Loucy (cell line): Measurements from ENCODE around the gene SPC25.
"Not testable (repeated sequence)": the region's sequence is repeated elsewhere in the genome, so short reads cannot be mapped to it uniquely, and the experiment has no call there.

Experiments
- H2AFZ ChIP-seq: fragments of 200-600 bp; sonication (generic); 2 replicates; pipeline ENCODE4 v1.6.0; 2016; ENCODE audit warnings: antibody characterized with exemption, mild to moderate bottlenecking, low read length, moderate library complexity
- H3F3A ChIP-seq: fragments of 200-600 bp; 2 replicates; pipeline ENCODE4 v1.6.0; 2016; ENCODE audit warnings: antibody characterized with exemption, low read depth, mild to moderate bottlenecking
- H3K27me3 ChIP-seq: fragments of 200-600 bp; sonication (generic); 2 replicates; pipeline ENCODE4 v1.6.1; 2014; ENCODE audit warnings: low read length, mild to moderate bottlenecking; ENCODE audit not compliant: insufficient read depth, poor library complexity, severe bottlenecking
- H3K36me3 ChIP-seq: fragments of 200-600 bp; sonication (generic); 2 replicates; pipeline ENCODE4 v1.6.1; 2016; ENCODE audit warnings: low read length; ENCODE audit not compliant: insufficient read depth
- H3K4me1 ChIP-seq: fragments of 200-600 bp; sonication (generic); 2 replicates; pipeline ENCODE4 v1.5.1; 2014; ENCODE audit warnings: low read length, mild to moderate bottlenecking; ENCODE audit not compliant: insufficient read depth, poor library complexity, severe bottlenecking
- H3K4me2 ChIP-seq: fragments of 200-600 bp; sonication (generic); 2 replicates; pipeline ENCODE4 v1.6.0; 2014; ENCODE audit warnings: antibody characterized with exemption, low read length, low read depth, mild to moderate bottlenecking; ENCODE audit not compliant: poor library complexity, severe bottlenecking
- H3K4me3 ChIP-seq: fragments of 200-600 bp; sonication (generic); 2 replicates; pipeline ENCODE4 v1.5.1; 2014; ENCODE audit warnings: low read length, mild to moderate bottlenecking, mixed read lengths; ENCODE audit not compliant: poor library complexity, severe bottlenecking
- H3K79me2 ChIP-seq: fragments of 200-600 bp; sonication (generic); 2 replicates; pipeline ENCODE4 v1.6.1; 2014; ENCODE audit warnings: low read length; ENCODE audit not compliant: insufficient read depth
- H3K9ac ChIP-seq: fragments of 200-600 bp; sonication (generic); 2 replicates; pipeline ENCODE4 v1.6.0; 2014; ENCODE audit warnings: mild to moderate bottlenecking, low read depth, low read length, moderate library complexity; ENCODE audit not compliant: poor library complexity, severe bottlenecking
- H3K9me2 ChIP-seq: fragments of 200-600 bp; sonication (generic); replicated peaks from 2 replicates; pipeline ENCODE4 v1.6.1; 2016; ENCODE audit warnings: low read depth, low read length, mixed read lengths
- H3K9me3 ChIP-seq: fragments of 200-600 bp; sonication (generic); 2 replicates; pipeline ENCODE4 v1.6.1; 2014; ENCODE audit warnings: mild to moderate bottlenecking, antibody characterized with exemption, low read length, low read depth; ENCODE audit not compliant: insufficient read depth
- H4K20me1 ChIP-seq: fragments of 200-600 bp; sonication (generic); 2 replicates; pipeline ENCODE4 v1.6.0; 2014; ENCODE audit warnings: antibody characterized with exemption, low read length, mild to moderate bottlenecking; ENCODE audit not compliant: insufficient read depth, poor library complexity, severe bottlenecking
- EZH2phosphoT487 ChIP-seq: fragments of 200-600 bp; IDR thresholded peaks from 2 replicates; pipeline ENCODE4 v1.6.1; 2018; ENCODE audit warnings: antibody characterized with exemption, mild to moderate bottlenecking, moderate library complexity, borderline replicate concordance
- TF ChIP-seq, protein P1 (sequence below): fragments of 200-600 bp; sonication (generic); conservative IDR thresholded peaks from 2 replicates; pipeline ENCODE4 v1.5.1; 2014; ENCODE audit warnings: mild to moderate bottlenecking, antibody characterized with exemption, low read length

Gene SPC25

DNA sequence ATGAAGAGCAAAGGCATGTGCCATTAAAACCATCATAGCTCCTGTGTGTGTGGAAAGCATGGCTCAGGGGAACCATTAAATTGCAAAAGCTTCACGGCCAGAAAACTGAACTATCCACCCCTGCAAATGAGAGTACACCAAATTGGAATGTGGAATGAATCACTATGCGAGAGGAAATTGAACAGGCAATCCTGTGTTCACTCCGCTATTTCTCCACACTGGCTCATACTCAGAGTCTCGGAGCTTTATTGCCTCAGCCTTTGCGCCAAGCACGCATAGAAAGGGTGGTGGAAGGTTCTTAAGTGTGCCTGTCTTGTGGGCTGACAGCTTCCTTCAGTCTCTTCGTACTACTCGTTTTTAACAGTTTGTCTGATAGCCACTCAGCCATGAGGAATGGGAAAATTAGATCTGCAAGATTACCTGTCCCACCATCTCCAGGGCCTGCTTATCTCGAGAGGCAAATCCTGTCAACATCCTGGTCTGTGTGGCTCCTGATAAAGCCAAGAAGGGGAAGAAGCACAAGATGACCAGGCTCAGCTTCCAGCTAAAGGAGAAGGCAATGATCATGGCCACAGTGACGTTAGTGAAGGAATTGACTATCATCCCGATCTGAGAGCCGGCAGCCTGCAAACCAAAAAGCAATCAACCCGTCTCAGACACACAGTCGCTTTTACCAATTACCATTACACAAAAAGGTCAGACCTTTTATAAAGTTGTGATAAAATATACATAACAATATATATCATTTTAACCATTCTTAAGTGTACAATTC, 45.8 kb upstream of the SPC25 start:
- H4K20me1 ChIP-seq: no peaks in the 10 kb centered on the region
- H3K79me2 ChIP-seq: no peaks in the 10 kb centered on the region
- H3K27me3 ChIP-seq: no peaks in the 10 kb centered on the region
- H3K36me3 ChIP-seq: no peaks in the 10 kb centered on the region
- H2AFZ ChIP-seq: no peak overlapping the region
- TF ChIP-seq, protein P1, sequence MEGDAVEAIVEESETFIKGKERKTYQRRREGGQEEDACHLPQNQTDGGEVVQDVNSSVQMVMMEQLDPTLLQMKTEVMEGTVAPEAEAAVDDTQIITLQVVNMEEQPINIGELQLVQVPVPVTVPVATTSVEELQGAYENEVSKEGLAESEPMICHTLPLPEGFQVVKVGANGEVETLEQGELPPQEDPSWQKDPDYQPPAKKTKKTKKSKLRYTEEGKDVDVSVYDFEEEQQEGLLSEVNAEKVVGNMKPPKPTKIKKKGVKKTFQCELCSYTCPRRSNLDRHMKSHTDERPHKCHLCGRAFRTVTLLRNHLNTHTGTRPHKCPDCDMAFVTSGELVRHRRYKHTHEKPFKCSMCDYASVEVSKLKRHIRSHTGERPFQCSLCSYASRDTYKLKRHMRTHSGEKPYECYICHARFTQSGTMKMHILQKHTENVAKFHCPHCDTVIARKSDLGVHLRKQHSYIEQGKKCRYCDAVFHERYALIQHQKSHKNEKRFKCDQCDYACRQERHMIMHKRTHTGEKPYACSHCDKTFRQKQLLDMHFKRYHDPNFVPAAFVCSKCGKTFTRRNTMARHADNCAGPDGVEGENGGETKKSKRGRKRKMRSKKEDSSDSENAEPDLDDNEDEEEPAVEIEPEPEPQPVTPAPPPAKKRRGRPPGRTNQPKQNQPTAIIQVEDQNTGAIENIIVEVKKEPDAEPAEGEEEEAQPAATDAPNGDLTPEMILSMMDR: no peak
- no peak for TF ChIP-seq EZH2phosphoT487
- H3K4me2 ChIP-seq: no peak overlapping the region
- no peaks in the 10 kb centered on the region for H3F3A ChIP-seq
- H3K4me3 ChIP-seq: no peak overlapping the region
- H3K9ac ChIP-seq: no peak overlapping the region
- H3K9me2 ChIP-seq: no peaks in the 10 kb centered on the region
- H3K4me1 ChIP-seq: no peaks in the 10 kb centered on the region
- H3K9me3 ChIP-seq: no peaks in the 10 kb centered on the region

DNA sequence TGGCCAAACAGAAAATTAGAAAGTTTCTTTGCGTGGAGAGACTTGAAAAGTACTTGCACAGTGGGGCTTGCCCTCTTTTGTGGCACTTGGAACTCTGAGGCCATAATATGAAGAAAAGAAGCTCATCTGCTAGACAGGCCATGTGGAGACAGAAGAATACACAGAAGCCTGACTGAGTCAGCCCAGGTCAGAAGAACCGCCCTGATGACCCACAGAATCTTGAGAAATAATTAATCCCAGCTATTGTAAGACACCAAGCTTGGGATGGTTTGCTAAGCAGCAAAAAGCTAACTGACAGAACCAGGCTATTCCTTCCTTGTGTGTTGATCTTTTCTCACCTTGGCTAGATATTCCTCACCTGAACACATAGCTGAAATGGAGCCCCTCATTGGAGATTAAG, 44.6 kb upstream of the SPC25 start:
- H3K9me2 ChIP-seq: no peaks in the 10 kb centered on the region
- no peak overlapping the region for H3K4me3 ChIP-seq
- H3K9ac ChIP-seq: no peak overlapping the region
- TF ChIP-seq, protein P1: no peak
- no peak for TF ChIP-seq EZH2phosphoT487
- no peaks in the 10 kb centered on the region for H3K36me3 ChIP-seq
- H2AFZ ChIP-seq: no peak overlapping the region
- no peaks in the 10 kb centered on the region for H4K20me1 ChIP-seq
- no peaks in the 10 kb centered on the region for H3K4me1 ChIP-seq
- H3K27me3 ChIP-seq: no peaks in the 10 kb centered on the region
- no peak overlapping the region for H3K4me2 ChIP-seq
- no peaks in the 10 kb centered on the region for H3K79me2 ChIP-seq
- H3F3A ChIP-seq: no peaks in the 10 kb centered on the region
- H3K9me3 ChIP-seq: no peaks in the 10 kb centered on the region

DNA sequence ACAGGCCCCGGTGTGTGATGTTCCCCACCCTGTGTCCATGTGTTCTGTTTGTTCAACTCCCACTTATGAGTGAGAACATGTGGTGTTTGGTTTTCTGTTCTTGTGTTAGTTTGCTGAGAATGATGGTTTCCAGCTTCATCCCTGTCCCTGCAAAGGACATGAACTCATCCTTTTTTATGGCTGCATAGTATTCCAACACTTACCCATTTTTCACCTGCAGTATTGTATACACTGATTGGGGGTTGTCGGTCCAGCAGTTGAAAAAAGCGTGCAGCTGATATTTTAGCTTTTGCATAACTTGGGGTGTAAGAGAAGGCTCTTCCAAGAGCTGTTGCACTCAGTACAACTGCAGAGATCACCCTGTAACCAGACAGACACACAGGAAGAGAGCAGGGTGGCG, 41.9 kb upstream of the SPC25 start:
- H3K9me2 ChIP-seq, H3K4me2 ChIP-seq, H3K4me1 ChIP-seq, H3K9ac ChIP-seq, H2AFZ ChIP-seq, H3K9me3 ChIP-seq, H3K79me2 ChIP-seq, H3F3A ChIP-seq, H3K27me3 ChIP-seq, H4K20me1 ChIP-seq, H3K36me3 ChIP-seq, H3K4me3 ChIP-seq: not testable (repeated sequence)

DNA sequence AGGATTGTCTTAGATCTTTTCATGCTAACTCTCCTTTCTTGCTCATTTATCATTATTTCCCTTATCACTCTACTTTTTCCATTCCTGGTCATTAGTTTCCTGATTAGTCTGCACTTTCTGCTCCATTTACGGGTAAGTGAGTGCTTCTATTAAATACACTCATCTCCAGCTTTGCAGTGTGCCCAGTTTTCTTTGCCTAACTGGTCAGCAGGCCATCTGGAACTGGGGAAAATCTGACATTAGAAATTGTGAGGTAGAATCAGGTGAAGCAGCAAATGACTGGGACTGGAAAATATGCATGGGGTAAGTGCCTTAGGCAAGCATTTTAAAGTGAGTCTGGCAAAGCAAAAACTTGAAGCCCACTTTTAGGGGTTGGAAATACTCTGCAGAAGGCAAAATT, 40.0 kb upstream of the SPC25 start:
- no peaks in the 10 kb centered on the region for H3F3A ChIP-seq
- H3K4me2 ChIP-seq: no peak overlapping the region
- no peaks in the 10 kb centered on the region for H3K27me3 ChIP-seq
- H3K9ac ChIP-seq: no peak overlapping the region
- no peaks in the 10 kb centered on the region for H4K20me1 ChIP-seq
- H3K4me3 ChIP-seq: no peak overlapping the region
- H3K9me3 ChIP-seq: no peaks in the 10 kb centered on the region
- no peaks in the 10 kb centered on the region for H3K79me2 ChIP-seq
- H3K36me3 ChIP-seq: no peaks in the 10 kb centered on the region
- H2AFZ ChIP-seq: no peak overlapping the region
- TF ChIP-seq, protein P1: no peak
- no peak for TF ChIP-seq EZH2phosphoT487
- no peaks in the 10 kb centered on the region for H3K4me1 ChIP-seq
- H3K9me2 ChIP-seq: no peaks in the 10 kb centered on the region
